Effector CD8-positive, alpha-beta T cell (primary cell): ENCODE results near the gene FTO.
"Not testable (repeated sequence)": the region's sequence is repeated elsewhere in the genome, so short reads cannot be mapped to it uniquely, and the experiment has no call there.

ENCODE experiments used
- DNase-seq: peaks from one replicate; lab custom pipeline; 2025; lab: John Stamatoyannopoulos, UW

The FTO gene

DNA sequence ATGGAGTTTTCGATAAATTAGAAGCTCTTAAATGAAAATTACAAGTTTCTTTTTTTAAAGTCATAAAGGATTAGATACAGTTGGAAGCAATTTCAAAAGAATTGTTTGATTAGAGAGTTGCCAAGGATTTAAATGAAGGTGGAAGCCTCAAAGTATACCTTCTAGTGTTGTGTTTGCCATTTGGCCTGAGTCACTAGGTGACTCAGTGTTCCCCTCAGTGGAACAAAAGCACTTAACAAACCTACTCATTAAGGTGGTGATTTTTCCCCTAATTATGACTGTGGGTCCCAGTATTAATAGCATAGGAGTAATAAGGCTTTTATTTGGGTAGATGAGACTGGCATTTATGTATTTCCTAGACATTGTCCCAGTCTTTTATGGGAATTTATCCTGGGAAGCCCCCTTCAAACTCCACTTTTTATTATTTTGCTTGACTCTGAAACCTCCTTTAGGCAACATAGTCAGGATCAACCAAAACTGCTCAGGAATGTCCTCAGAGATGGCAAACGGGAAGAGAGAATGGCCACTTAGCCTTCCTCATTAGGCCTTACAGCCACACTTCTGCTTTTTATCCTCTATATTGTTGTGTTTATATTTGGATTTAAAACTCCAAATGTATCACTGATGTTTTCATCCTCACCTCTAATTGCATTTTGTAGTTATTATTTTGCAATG is 161.0 kb downstream of the FTO start:
- no peak for DNase-seq

DNA sequence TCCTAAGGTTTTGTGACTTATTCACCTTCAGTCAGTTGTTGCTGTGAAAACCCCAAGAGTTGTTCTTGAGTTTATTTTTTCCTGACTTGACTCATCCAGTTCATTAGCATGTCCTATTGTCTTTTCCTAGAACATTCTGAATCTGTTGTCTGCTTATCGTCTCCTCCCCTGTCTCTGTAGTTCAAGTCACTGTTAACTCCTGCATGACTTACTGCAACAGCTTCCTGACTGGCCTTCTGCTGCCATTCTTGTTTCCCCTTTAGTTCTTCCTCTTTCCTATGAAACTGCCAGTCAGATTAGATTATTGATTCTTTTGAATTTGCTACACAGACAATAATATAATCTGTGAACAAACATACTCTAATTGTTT is 161.5 kb downstream of the FTO start:
- no peak for DNase-seq

DNA sequence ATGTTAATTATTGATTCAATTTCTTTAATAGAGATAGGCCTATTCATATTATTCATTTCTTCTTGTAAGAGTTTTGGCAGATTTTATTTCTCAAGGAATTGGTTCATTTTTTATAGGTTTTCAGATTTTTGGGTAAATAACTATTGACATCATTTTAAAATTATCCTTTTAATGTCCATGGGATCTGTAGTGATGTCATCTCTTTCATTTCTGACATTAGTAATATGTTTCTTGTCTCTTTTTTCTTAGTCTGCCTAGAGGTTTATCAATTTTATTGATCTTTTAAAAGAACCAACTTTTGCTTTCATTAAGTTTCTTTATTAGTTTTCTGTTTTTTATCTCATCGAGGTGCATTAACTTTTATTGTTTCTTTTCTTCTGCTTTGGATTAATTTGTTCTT is 162.6 kb downstream of the FTO start:
- no peak for DNase-seq

DNA sequence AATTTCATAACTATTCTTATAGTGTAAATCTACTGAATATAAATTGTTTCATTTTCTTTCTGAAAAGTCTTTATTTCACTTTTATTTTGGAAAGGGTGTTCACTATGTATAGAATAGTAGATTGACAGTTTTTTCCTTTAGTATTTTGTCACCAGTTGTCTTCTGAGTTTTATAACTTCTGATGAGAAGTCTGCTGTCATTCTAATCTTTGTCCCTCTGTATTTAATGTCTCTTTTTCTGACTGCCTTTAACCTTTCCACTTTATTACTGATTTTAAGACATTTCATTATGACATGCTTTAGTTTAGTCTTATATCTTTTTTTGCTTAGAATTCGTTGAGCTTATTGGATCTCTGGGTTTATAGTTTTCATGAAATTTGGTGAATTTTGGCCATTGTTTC is 166.9 kb downstream of the FTO start:
- no peak for DNase-seq

- DNase-seq: no peak
Observed at GRCh38 chr16:53872248-53873221, 168.6 kb downstream of the FTO start.

DNA sequence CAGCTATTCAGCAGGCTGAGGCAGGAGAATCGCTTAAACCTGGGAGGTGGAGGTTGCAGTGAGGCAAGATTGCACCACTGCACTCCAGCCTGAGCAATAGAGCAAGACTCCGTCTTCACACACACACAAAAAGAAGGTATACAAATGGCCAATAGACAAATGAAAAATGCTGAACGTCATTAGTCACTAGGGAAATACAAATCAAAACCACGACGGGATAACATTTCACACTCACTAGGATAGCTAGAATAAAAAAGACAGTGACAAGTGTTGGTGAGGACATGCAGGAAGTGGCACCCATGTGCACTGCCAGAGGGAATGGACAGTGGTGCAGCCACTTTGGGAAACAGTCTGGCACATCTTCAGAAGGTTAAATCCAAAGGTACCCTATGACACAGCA is 172.9 kb downstream of the FTO start:
- DNase-seq: no peak

GRCh38 chr16:53878216-53878615 is 174.3 kb downstream of the FTO start:
- DNase-seq: no peak

- DNase-seq: no peak
Observed at GRCh38 chr16:53881371-53881770, 177.4 kb downstream of the FTO start.

- DNase-seq: no peak
Observed at GRCh38 chr16:53882310-53882709, 178.4 kb downstream of the FTO start.

DNA sequence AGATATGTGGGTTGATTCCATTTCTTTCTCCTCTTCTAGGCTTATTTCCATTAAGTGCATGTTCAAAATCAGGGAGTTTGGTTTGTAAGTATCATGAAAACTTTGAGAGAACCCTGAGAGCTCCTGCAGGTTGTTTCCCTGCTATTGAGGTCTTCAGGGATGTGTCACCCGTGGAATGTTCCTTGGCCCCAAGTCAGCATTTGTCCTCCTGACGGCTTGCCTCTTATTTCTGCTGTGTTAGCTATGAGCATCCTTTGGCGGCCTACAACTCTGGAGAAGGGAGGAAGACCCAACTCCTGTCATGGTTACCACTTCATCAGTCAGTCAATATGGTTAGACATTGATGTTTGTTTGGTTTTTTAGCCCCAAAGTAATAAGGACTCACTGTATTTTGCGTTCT is 180.8 kb downstream of the FTO start:
- no peak for DNase-seq

DNA sequence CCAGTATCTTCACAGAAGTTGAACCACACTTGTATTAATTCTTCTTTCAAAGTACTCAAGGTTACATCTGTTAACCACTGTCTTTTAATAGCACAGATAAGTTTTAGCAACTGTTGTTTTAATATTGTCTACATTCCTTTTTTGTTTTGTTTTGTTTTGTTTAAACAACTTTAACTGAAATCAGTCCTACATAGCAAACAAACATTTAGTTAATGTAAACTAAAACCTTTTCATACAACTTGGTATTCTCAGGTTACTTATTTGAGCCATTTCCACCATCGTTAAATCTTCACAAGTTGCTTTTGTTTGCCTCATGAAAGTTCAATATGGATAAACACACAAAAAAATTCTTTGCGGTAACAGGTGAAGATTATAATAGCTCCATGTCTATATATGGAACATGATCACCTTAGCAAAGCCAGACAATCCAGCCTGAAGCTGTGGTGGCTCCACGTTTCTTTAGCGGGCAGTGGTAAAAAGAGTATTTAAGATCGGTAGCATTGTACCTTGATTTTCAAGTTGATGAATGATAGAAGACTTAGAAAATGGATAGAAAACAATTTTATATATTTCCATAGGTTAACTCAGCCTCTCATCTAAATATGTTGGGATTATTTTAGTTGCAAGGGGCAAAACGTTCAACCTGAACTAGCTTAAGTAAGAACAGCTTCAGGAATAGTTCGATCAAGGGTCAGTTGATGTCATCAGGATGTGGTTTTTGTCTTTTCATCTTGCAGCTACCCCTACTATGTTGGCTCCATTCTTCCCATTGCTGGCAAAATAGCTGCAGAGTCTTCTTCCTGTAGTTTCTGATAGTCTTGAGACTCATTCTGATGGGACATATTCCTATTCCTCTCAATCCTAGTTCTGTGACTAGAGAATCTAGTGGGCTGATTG is 182.8 kb downstream of the FTO start:
- no peak for DNase-seq

- no peak for DNase-seq
Observed at GRCh38 chr16:53888222-53888621, 184.3 kb downstream of the FTO start.

DNA sequence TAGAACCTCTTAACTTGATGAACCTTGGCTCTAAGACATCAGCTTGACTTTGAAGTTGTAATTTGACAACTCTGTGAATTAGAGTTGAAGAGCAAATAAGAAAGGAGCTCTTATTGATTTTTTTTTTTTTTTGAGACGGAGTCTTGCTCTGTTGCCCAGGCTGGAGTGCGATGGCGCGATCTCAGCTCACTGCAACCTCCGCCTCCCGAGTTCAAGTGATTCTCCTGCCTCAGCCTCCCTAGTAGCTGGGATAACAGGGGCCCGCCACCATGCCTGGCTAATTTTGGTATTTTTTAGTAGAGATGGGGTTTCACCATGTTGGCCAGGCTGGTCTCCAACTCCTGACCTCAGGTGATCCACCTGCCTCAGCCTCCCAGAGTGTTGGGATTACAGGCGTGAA is 186.9 kb downstream of the FTO start:
- DNase-seq: not testable (repeated sequence)

- DNase-seq: no peak
Observed at GRCh38 chr16:53891409-53892139, 187.6 kb downstream of the FTO start.

GRCh38 chr16:53892155-53892554 is 188.2 kb downstream of the FTO start:
- no peak for DNase-seq

DNA sequence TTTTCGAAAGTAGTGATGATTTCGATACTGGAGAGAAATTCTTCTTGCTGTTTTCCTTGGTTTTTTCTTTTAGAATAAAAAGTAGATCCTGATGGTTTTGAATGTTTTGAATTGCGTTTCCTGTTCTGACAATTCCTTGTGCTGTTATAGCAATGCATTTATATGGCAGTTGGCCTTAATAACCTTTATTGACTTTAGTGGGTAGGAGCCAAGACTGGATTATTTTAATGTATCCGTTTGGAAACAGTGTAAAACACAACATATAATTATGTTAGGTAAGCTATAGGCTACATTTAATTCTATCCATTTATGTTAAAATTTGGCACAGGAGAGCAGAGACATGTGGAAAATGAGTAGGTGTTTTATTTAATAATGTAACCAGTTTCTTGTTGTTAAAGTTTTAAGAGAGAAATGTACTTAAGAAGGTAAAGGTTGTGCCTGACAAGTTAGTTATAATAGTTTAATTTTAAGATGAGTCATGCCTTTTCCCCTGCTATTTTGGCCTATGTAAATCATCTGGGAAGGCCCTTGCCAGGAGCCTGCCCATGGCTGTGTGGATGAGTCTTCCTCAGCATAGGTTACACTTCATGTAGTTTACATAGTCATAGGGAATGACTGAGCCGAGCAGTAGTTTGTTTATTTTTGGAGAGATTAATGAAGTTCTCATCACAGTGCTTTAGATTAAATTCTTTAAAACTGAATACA is 189.9 kb downstream of the FTO start:
- no peak for DNase-seq

- DNase-seq: no peak
Observed at GRCh38 chr16:53894686-53895085, 190.7 kb downstream of the FTO start.

DNA sequence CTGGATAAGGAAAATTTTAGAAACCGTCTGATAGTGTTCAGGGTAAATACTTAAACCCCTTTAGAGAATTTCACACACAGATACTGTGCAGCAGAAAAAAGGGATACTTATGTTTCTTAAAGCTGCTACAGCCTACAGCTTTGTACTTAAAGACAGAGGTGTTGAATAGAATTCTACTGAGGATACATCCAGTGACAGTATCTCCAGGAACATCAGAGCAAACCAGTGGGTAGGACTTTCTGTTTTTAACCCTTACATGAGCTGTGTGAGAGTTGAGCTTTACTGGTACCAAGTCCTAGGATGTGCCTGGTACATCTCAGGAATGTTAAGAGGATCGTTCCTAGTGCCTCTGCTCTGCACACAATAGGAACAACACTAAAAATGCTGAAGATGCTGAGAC is 191.5 kb downstream of the FTO start:
- no peak for DNase-seq

DNA sequence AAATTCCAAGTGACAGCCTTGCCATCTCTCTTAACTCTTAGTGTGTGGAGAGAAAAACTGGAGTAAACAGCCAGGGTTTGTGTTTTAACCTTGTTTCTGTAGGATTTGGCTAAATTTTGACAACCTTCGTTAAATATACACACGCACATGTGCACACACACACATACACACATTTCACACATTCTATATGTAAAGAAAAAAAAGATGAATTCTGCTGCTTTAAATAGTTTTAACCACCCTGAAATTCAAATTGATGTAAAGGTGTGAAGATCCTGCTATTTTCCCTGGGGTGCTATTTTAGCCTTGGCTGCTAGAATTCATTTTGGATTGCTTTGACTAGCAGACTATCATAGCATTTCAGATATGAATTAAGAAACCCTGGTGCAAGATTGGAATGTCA is 191.9 kb downstream of the FTO start:
- no peak for DNase-seq

GRCh38 chr16:53896722-53897121 is 192.8 kb downstream of the FTO start:
- no peak for DNase-seq

DNA sequence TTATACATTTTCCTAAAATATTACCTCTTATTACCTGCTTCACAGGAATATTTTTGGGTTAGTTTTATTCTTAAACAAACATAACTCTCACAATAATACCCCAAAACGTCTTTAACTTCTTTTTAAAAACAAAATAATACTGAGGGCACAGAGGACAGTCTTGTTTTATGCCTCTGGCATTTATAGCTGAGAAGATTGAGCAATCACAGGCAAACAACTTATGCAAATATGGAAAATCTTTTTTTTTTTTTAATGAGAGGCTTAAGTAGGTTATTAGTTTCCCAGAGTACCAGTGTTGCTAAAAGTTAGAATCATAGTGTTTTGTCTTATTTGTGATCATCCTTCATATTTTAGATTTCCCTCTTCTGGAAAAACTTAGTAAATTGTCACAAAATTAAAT is 195.0 kb downstream of the FTO start:
- no peak for DNase-seq
